ENCODE data around the gene SNAPC4.

DNA sequence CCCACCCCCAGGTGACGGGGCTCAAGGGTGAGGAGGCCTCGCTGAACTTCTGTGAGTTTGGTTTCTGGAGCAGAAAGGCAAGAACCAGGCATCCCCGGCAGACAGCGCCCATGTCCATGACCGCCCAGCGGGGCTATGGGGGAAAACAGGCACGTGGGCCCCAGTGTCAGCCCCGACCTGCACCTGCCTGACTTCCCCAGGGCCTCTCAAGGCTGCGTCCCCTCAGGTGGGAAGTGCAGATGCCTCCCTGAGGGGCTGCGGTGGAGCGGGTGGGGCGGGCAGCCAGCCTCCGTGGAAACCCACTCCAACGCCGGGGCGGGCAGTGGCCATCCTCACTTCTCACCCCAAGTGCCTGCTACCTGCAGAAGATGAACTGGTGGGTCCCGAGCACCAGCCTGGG is 19.6 kb downstream of the SNAPC4 start:
- TF ChIP-seq, protein P1, sequence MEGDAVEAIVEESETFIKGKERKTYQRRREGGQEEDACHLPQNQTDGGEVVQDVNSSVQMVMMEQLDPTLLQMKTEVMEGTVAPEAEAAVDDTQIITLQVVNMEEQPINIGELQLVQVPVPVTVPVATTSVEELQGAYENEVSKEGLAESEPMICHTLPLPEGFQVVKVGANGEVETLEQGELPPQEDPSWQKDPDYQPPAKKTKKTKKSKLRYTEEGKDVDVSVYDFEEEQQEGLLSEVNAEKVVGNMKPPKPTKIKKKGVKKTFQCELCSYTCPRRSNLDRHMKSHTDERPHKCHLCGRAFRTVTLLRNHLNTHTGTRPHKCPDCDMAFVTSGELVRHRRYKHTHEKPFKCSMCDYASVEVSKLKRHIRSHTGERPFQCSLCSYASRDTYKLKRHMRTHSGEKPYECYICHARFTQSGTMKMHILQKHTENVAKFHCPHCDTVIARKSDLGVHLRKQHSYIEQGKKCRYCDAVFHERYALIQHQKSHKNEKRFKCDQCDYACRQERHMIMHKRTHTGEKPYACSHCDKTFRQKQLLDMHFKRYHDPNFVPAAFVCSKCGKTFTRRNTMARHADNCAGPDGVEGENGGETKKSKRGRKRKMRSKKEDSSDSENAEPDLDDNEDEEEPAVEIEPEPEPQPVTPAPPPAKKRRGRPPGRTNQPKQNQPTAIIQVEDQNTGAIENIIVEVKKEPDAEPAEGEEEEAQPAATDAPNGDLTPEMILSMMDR (IDR thresholded peaks at IDR 0.05; ENCODE audit: low read depth, low read length, poor library complexity, severe bottlenecking), result no peak
- TF ChIP-seq EZH2phosphoT487 (IDR thresholded peaks at IDR 0.05; ENCODE audit: borderline replicate concordance, low read length), result no peak

Measured in DOHH2 (cell line).